GM18520 (cell line): Measurements from ENCODE around the gene EML2.

Source experiments
- ATAC-seq: cut with Tn5 transposase; IDR thresholded peaks from one replicate; pipeline ENCODE4 v1.9.1; 2021; ENCODE audit not compliant: unreplicated experiment

EML2 gene

DNA sequence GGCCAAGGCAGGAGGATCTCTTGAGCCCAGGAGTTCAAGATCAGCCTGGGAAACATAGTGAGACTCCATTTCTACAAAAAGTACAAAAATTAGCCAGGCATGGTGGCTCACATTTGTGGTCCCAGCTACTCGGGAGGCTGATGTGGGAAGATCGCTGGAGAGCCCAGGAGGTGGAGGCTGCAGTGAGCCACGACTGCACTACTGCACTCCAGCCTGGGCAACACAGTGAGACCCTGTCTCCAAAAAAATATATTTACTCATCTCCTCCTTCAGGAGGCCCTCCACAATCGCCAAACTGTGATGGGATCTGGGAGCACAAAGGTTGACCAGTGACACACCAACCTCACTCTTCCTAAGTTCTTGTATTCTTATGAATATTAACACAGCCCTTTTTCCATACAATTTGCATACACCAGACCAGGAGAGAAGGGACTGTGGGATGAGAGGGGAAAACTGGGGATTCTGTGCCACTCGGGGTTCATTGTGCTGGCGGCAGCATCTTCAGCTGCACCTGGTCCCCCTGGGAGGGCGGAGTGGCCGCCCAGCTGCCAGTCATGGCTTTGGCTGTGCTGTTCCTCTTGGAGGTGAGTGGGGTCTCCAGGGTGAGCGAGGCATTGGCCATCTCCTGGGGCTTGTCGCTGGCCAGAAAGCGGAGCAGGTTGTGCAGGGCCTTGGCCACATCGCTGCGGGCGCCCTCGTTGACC is 48.7 kb downstream of the EML2 start:
- no peak for ATAC-seq

DNA sequence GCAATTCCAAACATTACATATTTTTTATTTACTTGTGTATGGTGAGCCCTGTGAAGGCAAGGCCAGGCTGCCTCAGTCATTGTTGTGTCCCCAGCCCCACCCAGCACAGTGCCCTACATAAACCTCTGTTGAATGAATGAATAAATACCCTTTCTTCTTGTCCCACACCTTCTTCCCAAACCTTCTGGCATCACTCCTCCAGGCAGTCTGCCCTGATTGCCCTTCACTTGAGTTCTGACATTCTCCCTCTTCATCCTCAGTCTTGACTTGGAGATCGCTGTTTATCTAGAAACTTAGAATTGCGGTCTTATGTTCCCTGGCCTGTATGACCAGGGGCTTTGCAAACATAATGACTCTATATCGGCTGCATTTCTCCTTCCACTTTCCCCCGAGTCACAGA is 49.4 kb downstream of the EML2 start:
- ATAC-seq = no peak

DNA sequence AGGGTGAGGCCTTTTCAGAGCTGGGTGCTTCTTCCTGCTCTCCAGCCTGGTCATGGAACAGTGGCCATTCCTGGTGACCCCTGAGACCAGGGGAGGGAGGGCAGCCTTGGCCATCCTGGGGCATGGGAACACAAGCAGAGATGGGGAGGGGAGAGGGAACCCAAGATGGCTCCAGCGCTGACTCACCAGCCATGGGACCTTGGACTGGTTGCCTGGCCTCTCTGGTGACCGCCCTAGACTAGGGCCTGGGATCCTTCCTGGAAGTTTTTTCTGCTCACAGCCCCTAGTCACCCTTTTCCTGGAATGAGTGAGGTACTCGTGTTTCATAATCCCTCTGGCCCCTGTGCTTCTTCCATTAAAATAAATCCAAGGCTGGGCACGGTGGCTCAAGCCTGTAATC is 51.3 kb downstream of the EML2 start:
- no peak for ATAC-seq

DNA sequence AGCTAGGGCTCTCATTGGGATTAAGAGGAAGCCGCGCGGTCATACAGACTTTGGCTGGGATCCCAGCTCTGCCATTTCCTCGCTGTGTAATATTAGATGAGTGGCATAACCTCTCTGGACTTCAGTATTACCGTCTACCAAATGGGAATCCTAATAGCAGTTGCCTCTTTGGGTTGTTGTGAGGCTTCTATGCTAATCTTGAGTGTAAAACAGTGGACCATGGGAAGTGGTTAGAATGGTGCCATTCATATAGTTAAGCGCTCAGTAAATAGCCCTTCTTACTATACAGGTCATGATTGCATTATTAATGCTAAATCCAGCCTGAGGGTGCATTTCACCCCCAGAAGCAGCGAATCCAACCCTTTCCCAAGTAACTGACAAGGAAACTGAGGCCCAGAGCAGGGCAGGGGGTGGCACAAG is 54.0 kb downstream of the EML2 start:
- no peak for ATAC-seq

DNA sequence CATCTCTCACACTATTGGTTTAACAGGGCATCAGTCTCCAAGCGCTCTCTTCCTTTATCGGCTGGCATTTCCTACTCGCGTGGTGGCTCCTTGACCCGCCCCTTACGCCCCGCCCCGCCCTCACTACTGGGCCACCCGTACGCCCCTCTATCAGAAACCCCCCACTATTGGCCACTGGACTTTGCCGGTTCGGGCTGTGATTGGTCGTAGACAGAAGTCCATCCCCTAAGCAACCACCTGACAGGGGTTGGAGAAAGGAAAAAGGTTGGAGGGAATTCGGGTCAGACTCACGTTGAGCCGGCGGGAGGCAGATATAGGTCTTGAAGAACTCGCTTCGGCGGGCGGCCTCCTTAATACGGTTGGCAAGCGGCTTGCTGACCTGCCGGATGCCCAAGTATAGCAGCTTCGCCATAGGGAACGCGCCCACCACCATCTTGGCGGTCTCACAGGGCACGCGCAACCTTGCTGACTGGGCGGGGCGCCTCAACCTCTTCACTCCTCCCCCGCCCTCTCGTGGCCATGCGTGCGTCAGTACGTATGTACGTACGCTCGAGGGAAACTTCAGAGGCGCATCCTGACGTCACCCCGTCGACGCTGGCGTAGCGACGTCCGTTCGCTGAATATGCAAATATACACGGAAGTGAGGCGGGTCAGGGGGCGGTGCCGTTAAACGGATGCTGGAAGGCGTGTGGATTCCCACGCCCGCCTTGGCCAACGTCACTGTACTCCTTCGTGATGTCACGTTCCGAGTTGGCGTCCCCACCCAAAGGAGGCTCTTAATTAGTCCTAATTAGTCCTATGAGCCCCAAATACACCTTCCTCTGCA is 54.7 kb downstream of the EML2 start, which contains the start of gene OPA3:
Gene OPA3, minus strand, starts transcription at position 471 of the 826 bp plus-strand sequence. Its CDS starts 38 bp downstream, at position 433.
- ATAC-seq = peak; percentile 82

DNA sequence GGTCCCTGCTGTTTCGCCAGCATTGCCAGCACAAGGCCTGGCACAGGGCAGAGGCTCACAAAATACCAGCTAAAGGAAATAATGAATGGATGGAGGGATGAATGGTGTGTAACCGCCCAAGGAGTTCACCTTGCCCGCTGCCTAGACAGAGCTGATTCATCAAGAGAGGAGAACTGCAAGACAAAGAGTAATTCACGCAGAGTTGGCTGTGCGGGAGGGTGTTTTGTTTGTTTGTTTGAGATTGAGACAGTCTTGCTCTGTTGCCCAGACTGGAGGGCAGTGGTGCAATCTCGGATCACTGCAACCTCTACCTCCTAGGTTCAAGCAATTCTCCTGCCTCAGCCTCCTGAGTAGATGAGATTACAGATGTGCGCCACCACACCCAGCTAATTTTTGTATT is 57.6 kb downstream of the EML2 start:
- no peak for ATAC-seq

DNA sequence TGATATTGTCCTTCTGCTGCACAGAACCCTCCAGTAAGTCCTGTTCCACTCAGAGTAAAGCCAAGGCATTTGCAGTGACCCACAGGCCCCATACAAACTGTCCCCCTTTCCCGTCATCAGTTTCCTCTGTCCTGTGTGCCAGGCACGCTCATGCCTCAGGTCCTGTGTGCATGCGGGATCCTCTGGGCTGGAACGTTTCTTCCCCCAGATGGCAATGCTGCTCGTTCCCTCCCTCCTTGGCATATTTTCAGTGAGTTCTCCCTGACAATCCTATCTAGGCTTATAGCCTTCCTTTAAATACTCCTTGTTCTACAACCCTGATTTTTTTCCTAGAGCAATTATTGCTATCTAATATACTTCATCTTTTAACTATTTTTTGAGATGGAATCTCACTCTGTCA is 60.3 kb downstream of the EML2 start:
- no peak for ATAC-seq

DNA sequence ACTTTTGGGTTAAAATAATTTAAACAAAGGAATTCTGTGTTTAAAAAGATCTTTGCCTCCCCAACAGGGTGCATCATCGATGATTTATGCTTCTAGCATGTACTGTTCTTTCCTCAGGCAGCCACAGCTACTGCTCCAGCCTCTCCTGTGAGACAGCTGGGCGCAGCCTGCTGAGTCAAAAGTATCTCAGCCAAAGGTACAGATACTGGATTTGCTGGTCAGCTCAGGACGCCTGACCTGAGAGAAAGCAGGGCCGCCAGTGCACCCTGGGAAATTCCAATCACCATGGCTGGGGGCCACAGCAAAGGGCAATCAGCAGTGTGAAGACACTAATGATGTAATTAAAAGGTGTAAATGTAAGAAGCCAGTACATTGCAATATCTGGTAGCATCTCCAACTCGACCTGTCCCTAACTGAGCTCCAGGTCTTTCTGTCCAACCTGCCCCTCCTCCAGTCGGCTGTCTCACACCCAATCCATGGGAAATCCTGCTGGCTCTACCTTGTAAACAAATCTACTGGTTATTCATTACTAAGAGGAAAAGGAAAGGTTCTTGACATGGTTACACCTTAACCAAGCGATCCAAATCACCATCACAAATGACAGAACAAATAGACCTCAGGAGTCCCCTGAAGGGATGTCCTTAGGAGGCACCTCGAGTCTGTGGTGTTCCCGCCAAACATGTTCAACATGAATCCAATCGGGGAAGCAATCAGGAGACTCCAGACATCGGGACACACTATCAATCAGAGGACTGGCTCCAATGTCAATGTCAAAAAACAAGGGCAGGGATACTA is 61.9 kb downstream of the EML2 start:
- no peak for ATAC-seq

DNA sequence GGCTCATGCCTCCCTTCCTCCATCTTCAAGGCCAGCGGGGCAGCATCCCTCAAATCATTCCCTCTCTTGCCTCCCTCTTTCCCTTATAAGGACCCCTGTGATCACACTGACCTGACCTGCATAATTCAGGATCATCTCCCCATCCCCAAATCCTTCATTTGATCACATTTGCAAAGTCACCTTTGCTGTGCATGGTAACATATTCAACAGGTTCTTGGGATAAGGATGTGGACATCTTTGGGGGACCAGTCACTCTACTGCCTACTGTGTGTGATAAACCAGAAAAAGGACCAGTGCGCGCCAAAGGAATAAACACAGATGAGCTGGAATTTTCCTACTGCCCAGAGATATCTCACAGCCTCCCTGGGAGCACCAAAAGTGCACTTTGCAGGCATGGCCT is 62.5 kb downstream of the EML2 start:
- no peak for ATAC-seq

DNA sequence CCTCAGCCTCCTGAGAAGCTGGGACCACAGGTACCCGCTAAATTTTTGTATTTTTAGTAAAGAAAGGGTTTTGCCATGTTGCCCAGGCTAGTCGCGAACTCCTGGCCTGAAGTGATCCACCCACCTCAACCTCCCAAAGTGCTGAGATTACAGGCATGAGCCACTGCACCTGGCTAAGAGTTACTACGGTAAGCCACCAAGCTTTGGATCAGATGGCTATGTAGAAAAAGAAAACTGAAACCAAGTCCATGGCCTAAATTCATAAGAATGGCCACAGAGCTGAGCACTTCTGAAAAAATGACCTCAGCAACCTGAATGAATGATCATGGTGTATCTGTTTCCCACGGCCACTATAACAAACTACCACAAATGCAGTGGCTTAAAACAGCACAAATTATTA is 64.0 kb downstream of the EML2 start:
- no peak for ATAC-seq

DNA sequence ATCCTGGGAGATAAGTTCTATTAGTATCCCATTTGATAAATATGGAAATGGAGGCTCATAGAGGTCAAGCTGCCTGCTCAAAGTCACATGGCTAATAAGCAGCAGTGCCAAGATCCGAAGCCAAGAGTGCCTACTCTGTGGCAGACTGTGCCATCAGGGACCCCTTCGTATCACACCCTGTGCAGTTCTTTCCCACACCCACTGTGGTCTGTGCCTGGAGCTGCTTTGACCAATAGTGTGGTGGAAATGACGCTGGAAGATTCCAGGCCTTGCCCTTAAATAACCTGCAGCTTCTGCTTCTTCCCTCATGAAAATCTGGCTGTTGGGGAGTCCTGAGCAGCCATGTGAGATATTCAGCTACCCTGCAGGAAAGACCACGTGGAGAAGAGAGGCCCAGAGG is 64.7 kb downstream of the EML2 start:
- ATAC-seq = no peak

DNA sequence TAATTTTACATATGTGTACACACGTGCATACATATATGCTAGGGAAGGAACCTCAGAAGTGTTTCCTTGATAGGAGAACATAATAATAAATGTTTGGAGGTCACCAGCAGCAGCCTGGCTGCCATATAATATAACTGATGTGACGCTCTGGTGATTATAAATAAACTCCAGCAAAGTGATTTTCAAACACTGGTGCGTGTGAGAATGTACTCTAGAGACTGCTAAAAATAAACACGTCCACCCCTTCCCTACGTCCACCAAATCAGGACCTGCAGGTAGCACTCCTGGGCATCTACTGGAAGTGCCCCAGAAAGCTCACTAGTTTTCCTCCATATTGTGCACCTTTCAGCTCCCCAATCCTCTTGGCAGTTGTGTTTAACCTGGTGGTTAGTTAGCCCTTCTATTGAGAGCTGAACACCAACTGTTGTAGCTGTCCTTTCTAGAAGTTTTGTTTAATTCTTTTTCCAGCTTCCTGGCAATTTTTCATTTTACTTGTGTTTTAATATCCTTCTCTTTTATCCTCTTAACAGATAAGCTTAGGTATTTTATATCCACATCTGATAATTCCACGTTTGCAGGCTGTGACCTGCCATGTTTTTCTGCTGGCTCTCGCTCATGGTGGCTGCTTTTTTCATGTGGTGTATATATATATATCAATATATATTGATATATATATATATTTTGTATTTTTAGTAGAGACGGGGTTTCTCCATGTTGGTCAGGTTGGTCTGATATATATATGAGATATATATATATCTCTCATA is 67.6 kb downstream of the EML2 start:
- ATAC-seq = no peak

DNA sequence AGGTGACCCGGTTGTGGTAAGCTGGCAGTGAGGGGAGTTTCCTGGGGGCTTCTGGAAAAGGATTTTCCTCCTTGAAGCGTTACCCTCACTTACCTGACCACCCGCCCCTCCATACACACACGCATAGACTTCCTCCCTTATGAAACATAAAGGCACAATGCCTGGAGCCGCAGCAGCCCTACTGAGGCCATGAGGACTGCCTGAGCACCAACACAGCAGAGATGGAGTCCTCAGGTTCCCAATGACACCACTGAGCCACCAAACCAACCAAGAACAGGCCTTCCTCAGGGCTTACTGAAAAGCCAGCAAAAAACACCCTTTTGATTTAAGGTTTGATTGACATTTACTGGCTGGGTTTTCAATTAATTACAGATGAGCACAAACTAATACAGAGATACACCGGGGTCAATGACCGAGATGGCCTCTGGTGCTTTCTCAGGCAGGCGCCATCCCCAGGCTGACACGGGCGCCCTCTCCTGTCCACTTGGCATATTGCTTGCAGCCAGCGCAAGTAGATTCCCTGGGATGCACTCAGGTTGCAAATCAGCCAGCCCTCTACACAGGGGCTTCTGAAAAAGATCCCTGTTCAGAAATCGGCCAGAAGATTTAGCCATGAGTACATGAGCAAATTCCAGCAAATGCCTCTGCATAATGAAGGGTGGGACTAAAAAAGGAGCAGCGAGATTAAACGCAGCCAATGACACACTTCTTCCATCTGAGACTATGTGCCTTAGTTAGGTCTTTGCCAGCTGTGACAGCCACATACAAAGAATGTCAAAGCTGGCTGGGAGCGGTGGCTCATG is 69.4 kb downstream of the EML2 start:
- ATAC-seq = no peak

DNA sequence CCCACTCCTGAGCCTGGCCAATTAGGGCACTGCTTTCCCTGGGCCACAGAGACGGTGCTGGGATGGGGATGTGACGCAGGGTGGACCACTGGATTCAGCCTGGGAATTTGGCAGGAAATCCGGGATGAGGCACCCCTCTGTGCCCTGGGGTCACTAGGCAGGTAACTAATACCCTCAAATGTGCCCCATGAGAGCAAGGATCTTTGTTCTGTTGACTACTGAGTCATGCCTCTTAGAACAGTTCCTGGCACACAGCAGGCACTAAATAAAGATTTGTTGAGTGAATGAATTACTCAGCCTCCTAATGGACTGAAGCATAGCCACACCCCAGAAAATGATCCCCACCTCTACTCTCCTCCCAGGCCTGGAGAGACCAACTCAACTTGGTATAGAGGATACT is 70.5 kb downstream of the EML2 start:
- no peak for ATAC-seq

DNA sequence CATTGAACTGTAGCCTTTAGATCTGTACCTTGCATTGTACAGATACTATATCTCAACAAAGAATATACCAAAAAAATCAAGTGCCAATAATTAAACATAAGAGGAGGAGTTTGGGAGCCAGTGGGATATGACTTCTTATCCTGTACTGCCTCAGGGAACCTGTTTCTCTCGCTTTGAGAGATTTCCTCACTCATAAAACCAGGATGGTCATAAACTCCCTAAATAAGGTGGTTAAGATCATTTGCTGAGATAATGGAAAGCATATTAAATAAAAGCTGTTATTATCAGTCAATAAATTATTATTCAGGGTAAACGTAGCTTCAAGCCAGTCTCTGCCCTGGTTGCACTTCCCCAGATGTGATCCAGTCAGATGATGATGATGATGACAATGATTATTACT is 71.6 kb downstream of the EML2 start:
- no peak for ATAC-seq

DNA sequence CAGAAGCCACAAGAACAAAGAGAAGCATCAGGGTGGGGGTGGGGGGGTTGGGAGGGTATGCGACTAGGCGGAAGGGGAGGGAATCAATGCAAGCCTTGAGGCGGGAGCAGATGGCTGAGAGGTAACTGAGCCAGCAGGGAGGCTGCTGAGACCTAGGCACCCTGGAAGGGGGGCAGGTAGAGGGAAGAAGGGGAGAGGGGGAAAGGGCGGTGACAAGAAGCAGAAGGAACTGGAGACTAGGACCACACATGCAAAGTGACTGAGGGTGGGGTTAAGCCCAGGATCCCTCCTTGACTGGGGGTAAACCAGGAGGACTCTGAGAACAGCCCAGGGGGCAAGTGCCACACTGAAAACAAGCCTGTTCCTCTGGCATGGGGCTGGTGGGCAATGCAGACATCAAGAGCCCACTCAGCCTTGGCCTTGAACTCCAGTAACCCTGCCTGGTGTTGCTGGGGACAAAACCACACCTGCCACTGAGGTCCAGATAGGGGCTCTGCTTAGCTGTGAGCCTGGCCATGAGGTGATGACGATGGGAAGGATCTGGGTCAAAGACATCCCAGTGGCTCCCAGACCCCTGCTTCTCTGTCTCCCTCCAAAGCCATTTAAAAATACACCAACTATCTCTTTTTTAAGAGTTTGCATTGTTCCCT is 74.9 kb downstream of the EML2 start:
- no peak for ATAC-seq

DNA sequence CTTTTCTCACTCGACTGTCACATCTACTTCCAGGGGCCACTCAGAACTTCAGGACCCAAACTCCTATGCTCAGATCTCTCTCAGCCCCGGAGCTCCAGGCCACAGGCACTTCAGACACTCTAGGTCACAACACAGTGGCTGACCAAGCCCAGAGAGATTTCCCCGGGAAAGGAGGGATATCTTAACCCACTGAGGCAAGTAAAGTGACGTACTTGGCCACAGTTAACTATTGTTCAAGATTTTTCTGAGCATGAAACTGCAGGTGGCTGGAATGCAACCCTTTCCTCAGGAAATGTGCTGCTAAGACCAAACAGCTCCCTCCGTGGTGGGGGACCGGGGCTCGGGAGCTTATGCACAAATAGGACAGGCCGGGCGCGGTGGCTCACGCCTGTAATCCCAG is 78.5 kb downstream of the EML2 start:
- no peak for ATAC-seq

DNA sequence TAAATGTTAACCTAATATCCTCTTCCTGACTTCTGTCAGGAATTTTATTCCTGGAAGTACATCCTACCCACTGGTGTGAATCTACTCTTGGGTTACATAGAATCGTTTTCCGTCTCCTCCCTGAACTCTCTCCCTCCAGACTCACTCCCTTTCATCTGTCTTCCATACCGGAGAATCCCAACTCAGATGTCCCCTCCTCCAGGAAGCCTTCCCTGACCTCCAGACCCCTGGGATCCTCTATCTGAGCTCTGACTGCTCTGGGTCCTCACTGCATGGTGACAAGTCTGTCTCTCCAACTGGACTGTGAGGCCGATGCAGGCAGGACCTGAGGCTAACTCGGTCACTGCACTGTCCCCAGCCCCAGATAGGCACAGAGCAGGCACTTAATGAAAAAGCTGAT is 79.2 kb downstream of the EML2 start:
- ATAC-seq = no peak
